A673 (cell line): ENCODE results near the gene SLC26A5. TPM values are rescaled to one million over a fixed set of nuclear protein-coding genes. Genes with fewer than 3 reads are reported as not detected.

ENCODE experiments used
- BruUV-seq: library from RNA; stranded (reverse); fragments of 400-500 nt; replicated peaks from 2 replicates; lab custom pipeline; 2021; lab: Mats Ljungman, UMichigan
- CTCF ChIA-PET: fragments of 300-600 bp; sonication (Branson Sonifier 250); formaldehyde crosslinking; loops from one replicate; lab custom pipeline; 2022; ENCODE audit warnings: antibody characterized with exemption; lab: Charles Lee
- POLR2A ChIA-PET: fragments of 300-600 bp; sonication (Branson Sonifier 250); formaldehyde crosslinking; loops from one replicate; lab custom pipeline; 2022; ENCODE audit warnings: antibody characterized with exemption; ENCODE audit not compliant: low non-redundant PET; lab: Charles Lee
- DNase-seq: peaks from one replicate; pipeline ENCODE4 v3.0.0-alpha.2; 2015; ENCODE audit warnings: low spot score
- H3K27ac ChIP-seq: fragments of 200-600 bp; sonication (generic); 2 replicates; pipeline ENCODE4 v1.5.1; 2016; ENCODE audit warnings: mixed run types, low read depth, mild to moderate bottlenecking, mixed read lengths, antibody characterized with exemption, low read length; ENCODE audit not compliant: poor library complexity, severe bottlenecking
- H3K27me3 ChIP-seq: fragments of 200-600 bp; sonication (generic); replicated peaks from 2 replicates; pipeline ENCODE4 v1.6.1; 2017; ENCODE audit warnings: mixed run types, low read depth, mild to moderate bottlenecking, mixed read lengths, antibody characterized with exemption, low read length; ENCODE audit not compliant: insufficient read depth, poor library complexity
- H3K36me3 ChIP-seq: fragments of 200-600 bp; sonication (generic); 2 replicates; pipeline ENCODE4 v1.6.1; 2016; ENCODE audit warnings: mixed run types, mild to moderate bottlenecking, mixed read lengths, antibody characterized with exemption, low read length; ENCODE audit not compliant: insufficient read depth, poor library complexity, severe bottlenecking
- H3K4me1 ChIP-seq: fragments of 200-600 bp; sonication (generic); 2 replicates; pipeline ENCODE4 v1.6.1; 2017; ENCODE audit warnings: mixed run types, mild to moderate bottlenecking, mixed read lengths, antibody characterized with exemption, low read length; ENCODE audit not compliant: insufficient read depth, poor library complexity, severe bottlenecking
- H3K4me3 ChIP-seq: fragments of 200-600 bp; sonication (generic); 2 replicates; pipeline ENCODE4 v1.5.1; 2016; ENCODE audit warnings: low read depth, mixed run types, mild to moderate bottlenecking, mixed read lengths, low read length; ENCODE audit not compliant: poor library complexity, severe bottlenecking
- H3K9me3 ChIP-seq: fragments of 200-600 bp; sonication (generic); 2 replicates; pipeline ENCODE4 v1.6.1; 2016; ENCODE audit warnings: mixed run types, low read depth, mild to moderate bottlenecking, mixed read lengths, antibody characterized with exemption, low read length; ENCODE audit not compliant: poor library complexity, severe bottlenecking
- EZH2 ChIP-seq: fragments of 200-600 bp; sonication (generic); IDR thresholded peaks from 2 replicates; pipeline ENCODE4 v1.6.1; 2017; ENCODE audit warnings: borderline replicate concordance, low read depth, mild to moderate bottlenecking, mixed read lengths, antibody characterized with exemption, low read length; ENCODE audit not compliant: poor library complexity, severe bottlenecking
- intact Hi-C: fragments of 100-400 bp; cut with micrococcal nuclease; formaldehyde crosslinking; loops from one replicate; pipeline ENCODE4 v1.10.0; 2022; ENCODE audit not compliant: unreplicated experiment
- total RNA-seq: library from RNA; stranded (reverse); gene quantifications from 2 replicates; pipeline ENCODE4 v1.2.3, GENCODE V29; 2021
- TF ChIP-seq, protein P1 (sequence below): fragments of 300-800, 200-600 bp; sonication (generic); conservative IDR thresholded peaks from 2 replicates; pipeline ENCODE4 v1.5.1; 2017; ENCODE audit warnings: low read depth, mild to moderate bottlenecking, antibody characterized with exemption, low read length, moderate library complexity, mixed read lengths

Gene SLC26A5
- total RNA-seq, 1 experiment from 2014 or later: not detected

DNA sequence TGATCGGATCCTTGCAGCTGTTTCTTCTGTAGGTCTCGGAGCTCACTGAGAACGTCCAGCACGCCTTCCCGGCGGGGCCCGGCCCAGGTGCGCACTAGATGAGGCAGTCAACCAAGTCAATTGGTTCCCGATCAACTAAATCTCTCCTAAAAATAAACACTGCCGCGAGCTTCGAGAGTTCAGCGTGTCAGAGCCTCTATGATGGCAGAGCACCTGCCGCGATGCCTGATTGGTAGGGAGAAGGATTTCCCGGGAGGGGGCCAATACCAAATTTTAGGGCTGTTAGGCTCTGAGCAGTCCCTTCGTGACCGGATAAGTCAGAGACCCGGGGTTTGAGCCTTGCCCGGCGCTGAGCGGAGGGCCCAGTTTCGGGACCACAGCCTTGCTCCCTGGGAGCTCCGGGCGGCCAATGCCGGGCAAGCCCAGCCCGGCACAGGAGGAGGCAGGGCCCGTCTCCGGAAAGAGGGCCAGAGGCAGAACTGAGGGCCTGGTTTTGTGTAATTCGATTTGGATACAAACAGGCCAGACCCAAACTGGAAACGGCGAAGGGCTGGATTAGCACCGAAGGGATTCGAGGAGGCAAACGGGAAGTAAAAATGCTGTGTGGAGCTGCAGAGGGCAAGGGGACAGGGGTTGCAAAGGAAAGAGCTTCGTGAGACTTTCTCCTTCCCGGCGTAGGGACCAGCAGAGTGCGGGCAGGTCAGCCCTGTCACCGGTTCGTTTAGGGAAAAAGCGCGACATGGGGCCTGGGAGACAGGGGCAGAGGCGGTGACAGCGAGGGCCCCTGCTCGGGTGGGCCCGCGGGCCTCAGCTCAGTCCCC lies 569 bp downstream of the SLC26A5 start:
- no TSS peak for BruUV-seq
- Histone ChIP-seq H3K4me3 (no peak overlapping the region), H3K36me3 (no peaks in the 10 kb centered on the region), H3K4me1 (no peaks in the 10 kb centered on the region), H3K27me3 (peaks cover 78% of the 10 kb centered on the region), H3K27ac (no peak overlapping the region), H3K9me3 (no peaks in the 10 kb centered on the region)
- intact Hi-C loops: loop anchor here (5.0 kb wide), 1 partner anchor 717 kb away; no protein-coding TSS in a partner anchor
- no peak for DNase-seq
- POLR2A ChIA-PET: interaction anchor here (0.6 kb wide), 1 partner anchor 875 kb away, joined by 5 read pairs; no protein-coding TSS in a partner anchor
- TF ChIP-seq EZH2: peak; percentile 58
- TF ChIP-seq, protein P1, sequence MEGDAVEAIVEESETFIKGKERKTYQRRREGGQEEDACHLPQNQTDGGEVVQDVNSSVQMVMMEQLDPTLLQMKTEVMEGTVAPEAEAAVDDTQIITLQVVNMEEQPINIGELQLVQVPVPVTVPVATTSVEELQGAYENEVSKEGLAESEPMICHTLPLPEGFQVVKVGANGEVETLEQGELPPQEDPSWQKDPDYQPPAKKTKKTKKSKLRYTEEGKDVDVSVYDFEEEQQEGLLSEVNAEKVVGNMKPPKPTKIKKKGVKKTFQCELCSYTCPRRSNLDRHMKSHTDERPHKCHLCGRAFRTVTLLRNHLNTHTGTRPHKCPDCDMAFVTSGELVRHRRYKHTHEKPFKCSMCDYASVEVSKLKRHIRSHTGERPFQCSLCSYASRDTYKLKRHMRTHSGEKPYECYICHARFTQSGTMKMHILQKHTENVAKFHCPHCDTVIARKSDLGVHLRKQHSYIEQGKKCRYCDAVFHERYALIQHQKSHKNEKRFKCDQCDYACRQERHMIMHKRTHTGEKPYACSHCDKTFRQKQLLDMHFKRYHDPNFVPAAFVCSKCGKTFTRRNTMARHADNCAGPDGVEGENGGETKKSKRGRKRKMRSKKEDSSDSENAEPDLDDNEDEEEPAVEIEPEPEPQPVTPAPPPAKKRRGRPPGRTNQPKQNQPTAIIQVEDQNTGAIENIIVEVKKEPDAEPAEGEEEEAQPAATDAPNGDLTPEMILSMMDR: no peak
- CTCF ChIA-PET: no interaction called here

DNA sequence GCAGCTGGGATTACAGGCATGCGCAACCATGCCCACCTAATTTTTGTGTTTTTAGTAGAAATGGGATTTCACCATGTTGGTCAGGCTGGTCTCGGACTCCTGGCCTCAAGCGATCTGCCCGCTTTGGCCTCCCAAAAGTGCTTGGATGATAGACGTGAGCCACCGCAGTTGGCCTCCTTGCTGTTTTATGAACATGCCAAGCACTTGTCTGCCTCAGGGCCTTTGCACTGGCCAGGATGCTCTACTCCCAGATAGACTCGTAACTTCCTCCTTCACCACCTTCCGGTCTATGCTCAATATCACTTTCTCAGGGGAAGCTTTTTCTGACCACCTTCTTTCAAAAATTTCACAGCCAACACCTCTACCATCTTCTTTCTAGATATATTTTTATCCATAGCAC lies 6.3 kb downstream of the SLC26A5 start:
- ChIA-PET CTCF (no interaction called here), POLR2A (no interaction called here)
- TF ChIP-seq, protein P1: no peak
- TF ChIP-seq EZH2: no peak
- H3K9me3 ChIP-seq: no peaks in the 10 kb centered on the region
- DNase-seq: no peak
- no peak overlapping the region for H3K27ac ChIP-seq
- intact Hi-C loops: no loop called here
- no peaks in the 10 kb centered on the region for H3K36me3 ChIP-seq
- peaks cover 89% of the 10 kb centered on the region for H3K27me3 ChIP-seq
- BruUV-seq: no TSS peak
- H3K4me3 ChIP-seq: no peak overlapping the region
- no peaks in the 10 kb centered on the region for H3K4me1 ChIP-seq

DNA sequence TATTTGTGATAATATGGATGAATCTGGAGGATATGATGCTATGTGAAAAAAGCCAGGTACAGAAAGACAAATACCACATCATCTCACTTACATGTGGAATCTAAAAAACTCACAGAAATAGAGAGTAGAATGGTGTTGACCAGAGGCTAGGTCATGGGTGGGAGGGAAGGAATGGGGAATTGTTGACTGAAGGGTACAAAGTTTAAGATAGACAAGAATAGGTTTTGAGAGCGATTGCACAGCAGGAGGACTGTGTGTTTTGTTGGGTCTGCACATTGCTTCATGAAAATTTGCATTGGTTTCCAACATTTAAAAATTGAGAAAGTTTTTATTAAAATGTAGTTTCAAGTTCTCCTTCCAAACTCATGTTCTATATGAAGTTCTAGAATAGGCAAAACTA lies 8.4 kb downstream of the SLC26A5 start:
- intact Hi-C loops: no loop called here
- ChIA-PET POLR2A (no interaction called here), CTCF (no interaction called here)
- no peak for DNase-seq
- no TSS peak for BruUV-seq
- no peaks in the 10 kb centered on the region for H3K36me3 ChIP-seq
- no peak for TF ChIP-seq EZH2
- TF ChIP-seq, protein P1: no peak
- H3K9me3 ChIP-seq: no peaks in the 10 kb centered on the region
- peaks cover 69% of the 10 kb centered on the region for H3K27me3 ChIP-seq
- no peak overlapping the region for H3K4me3 ChIP-seq
- no peaks in the 10 kb centered on the region for H3K4me1 ChIP-seq
- no peak overlapping the region for H3K27ac ChIP-seq
